Lung microvascular endothelial cell (primary cell): Measurements from ENCODE around the gene INHA. TPM values are rescaled to one million over a fixed set of nuclear protein-coding genes. Genes with fewer than 3 reads are reported as not detected.

Source experiments
- DNase-seq, 2 donors: peaks; one replicate each; pipeline versions ENCODE4 v3.0.0 to v3.0.0-alpha.2; 2010; ENCODE audit warnings: low read depth in 2 of 2
- total RNA-seq: library from RNA; depleted of rRNA; stranded (reverse); fragments of >200 nt; gene quantifications from 2 replicates; pipeline ENCODE4 v1.2.1, GENCODE V29; 2014

INHA gene
- total RNA-seq, 1 donor from 2014 or later = not detected

DNA sequence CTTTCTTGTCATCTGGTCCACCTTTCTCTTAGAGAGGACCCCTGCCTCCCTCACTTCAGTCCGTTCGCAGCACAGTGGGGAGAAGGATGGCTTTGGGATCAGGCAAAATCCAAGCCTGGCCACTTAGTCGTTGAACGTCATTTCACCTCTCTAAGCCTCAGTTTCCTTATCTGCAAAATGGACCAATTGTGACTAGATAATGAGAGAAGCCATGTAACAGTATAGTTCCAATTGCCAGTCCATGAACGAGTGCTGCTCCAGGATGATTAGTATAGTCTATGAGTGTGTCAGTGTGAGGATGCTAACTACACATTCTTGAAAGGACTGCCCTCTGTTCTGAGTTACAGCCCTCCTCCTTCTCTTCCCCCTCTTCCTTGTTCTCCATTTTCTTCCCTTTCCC lies 1.1 kb downstream of the INHA start:
- DNase-seq = no peak

DNA sequence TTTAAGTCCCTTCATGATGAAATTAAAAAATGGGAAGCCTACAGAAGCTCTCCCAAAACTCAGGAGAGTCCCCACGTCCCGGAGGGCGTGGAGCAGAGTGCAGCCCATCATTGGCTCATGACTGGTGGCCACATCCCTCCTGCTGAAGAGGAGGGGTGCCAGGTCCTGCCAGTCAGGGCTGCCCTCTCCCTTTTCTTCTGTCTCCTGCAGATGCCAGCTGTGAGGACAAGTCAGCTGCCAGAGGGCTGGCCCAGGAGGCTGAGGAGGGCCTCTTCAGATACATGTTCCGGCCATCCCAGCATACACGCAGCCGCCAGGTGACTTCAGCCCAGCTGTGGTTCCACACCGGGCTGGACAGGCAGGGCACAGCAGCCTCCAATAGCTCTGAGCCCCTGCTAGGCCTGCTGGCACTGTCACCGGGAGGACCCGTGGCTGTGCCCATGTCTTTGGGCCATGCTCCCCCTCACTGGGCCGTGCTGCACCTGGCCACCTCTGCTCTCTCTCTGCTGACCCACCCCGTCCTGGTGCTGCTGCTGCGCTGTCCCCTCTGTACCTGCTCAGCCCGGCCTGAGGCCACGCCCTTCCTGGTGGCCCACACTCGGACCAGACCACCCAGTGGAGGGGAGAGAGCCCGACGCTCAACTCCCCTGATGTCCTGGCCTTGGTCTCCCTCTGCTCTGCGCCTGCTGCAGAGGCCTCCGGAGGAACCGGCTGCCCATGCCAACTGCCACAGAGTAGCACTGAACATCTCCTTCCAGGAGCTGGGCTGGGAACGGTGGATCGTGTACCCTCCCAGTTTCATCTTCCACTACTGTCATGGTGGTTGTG lies 2.6 kb downstream of the INHA start:
- no peak for DNase-seq

DNA sequence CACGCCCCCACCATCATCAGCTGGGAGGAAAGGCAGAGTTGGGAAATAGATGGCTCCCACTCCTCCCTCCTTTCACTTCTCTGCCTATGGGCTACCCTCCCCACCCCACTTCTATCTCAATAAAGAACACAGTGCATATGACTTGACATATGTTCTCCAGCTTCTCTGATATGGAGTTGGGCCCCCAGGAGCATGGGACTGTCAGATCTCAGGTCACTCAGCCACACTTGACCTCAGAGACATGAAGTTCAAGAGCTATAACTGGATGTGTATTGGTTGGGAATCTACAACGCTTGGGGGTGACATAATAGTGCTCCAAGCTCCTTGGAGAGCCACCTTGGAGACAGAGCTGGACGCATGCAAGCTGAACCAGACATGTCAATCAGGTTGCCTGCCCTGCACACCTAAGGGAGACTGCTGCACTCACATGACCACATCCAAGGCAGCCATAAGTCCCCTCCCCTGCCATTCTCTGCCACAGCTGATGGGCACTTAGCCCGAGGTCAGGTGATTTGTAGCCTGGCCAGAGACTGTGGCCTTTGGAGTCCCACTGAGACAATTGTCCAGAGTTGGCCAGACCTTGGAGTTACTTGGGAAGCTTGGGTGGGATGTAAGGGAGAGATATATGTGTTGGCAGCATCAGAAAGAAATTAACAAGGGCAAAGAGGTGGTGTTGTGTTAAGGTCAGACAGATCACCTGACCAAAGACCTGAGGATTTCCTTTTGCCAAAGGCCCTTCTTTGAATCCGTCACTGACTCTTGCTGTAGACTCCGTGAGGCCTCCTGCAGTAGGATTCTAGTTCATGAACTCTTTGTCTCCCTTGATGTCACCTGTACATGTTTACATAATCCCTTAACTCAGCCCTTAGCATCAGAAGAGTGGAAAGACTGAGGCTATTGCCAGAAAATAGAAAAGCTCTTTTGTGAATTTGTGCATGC lies 3.7 kb downstream of the INHA start:
- DNase-seq = no peak

DNA sequence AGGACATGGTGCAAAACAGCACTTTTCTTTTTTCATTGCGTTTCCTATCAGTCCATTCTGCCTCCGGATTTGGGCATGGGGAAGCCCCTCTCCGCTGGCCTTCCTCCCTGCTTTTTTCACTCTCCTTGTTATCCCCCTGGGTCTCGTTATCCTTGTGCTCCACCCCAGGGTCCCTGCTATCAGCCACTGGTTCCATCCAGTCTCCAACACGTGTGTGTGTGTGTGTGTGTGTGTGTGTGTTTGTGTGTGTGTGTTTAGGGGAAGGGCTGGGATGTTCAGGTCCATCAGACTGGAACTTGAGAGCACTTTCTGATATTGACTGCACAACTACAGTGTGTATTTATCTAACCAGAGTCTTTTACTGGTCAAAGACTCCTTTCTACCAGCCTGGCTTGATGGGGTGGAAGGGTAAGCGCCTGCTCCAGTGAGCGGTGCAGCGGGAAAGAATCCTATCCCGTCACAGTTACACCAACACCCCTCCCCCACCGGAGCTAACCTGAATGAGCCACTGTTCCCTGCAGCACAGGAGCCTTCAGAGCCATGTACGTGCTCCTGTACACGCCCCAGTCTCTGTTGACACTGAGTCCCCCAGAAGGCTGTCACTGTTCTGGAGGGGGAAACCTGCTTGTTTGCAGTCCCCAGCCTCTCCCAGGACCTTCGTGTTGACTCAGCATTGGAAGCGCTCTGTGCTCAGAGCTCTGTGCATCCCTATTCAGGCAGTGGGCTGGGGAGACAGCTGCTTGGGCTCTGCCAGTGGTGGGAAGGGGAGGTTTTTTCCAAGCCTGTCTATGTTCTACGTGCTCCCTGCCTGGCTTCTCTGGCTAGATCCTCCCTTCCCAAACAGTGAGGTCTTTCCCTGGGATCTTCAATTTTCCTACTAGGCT lies 4.6 kb downstream of the INHA start:
- no peak for DNase-seq

DNA sequence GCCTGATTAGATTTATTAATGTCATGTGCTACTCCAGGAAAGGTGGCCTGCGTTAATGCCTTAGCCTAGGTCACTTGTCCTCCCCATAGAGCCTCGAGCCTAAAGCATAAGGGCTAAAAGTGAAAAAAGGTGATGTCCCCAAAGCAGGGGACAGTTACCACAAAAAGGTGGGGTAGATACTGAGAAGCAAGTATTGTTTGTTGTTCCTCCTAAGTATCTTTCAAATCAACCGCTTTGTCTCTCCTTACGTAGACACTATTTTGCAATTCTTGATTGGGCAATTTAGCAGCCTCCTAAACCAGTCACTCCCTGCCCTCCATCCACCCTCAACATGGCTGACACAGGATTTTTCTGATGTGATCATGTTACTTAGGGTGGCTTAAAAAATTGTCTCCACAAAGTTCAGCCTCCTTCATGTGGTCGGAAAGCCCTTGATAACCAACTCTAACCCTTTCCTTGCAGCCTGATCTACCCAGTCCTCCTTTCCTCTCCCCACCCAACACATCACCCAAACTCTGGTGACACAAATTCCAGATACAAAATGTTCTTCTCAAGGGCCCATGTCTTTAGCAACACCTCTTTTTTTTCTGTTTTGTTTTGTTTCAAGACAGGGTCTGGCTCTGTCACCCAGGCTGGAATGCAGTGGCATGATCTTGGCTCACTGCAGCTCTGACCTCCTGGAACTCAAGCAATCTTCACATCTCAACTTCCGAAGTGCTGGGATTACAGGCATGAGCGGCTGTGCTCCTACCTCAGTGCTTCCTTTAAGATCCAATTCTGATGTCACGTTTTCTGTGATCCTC lies 6.9 kb downstream of the INHA start:
- no peak for DNase-seq

DNA sequence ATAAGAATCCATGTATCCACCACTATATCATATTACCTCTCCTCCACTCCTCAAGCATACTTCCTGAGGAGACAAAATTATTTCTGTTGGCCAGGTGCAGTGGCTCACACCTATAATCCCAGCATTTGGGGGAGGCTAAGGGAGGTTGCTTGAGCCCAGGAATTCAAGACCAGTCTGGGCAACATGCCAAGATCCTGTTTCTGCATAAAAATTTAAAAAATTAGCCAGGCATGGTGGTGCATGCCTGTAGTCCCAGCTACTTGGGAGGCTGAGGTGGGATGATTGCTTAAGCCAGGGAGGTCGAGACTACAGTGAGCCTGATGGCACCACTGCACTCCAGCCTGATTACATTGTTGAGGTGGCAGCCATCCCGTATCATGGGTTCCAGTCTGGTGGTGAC lies 9.2 kb downstream of the INHA start:
- no peak for DNase-seq

DNA sequence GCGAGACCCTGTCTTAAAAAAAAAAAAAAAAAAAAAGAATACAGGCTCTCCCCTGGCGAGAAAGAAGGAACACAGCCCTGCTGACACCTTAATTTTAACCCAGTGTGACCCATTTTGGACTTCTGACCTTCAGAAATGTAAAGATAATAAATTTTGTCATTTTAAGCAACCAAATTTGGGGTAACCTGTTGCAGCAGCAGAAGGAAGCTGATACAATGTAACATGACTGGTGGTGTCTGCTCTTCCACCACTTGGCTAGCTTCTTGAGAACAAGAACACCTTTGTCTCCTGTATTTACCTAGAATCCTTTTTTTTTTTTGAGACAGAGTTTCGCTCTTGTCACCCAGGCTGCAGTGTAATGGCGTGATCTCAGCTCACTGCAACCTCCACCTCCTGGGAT lies 19.0 kb downstream of the INHA start:
- DNase-seq = no peak

DNA sequence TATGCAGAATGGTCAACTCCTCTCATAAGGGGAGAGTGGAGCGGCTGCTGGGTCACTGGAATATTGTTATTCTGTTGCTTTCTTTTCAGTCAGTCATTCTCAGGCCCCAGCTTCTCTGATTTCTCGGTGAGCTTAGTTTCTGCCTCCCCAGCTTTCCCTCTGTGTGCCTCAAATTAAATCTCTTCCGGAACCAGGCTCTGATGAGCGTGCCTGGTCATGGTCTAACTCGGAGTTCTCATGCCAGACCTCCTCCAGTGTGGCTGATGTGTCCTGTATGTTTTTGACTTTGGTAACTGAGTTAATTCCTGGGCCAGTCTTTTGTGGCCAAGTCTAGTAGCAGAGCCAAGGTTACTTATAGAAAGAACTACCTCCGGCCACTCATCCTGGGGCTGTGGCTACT lies 20.6 kb downstream of the INHA start:
- no peak for DNase-seq

DNA sequence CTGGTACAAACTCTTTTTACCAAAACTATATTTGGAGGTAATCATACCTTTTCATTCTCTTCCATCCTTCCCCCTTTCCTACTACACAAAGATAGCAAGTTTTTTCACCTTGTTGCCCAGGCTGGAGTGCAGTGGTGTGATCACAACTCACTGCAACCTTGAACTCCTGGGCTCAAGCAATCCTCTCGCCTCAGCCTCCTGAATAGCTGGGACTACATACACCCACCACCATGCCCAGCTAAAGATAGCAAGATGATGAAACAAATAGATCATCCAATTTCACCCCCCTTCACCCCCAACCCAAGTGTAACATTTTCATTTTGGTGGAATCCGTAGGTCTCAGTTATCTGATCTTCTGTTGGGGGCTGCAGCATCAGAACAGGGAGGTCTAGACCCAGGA lies 21.0 kb downstream of the INHA start:
- no peak for DNase-seq

DNA sequence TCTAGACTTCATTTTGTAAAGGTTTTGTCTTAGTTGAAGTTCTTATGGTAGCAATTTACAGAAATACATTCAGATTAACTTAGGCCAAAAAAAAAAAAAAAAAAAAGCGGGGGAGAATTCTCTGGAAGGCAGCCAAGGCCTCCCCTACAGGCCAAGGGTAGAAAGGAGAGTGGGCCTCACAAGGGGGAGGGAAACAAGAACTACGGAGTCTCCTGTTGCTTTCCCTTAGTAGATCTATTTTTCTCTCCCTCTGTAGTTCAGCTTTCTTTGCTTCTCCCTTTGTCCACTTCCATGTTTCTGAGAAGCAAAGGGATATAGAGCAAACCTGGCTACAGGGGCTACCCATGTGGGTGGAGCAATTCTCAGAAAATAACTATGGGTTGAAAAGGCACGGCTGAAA lies 23.1 kb downstream of the INHA start:
- DNase-seq = no peak

DNA sequence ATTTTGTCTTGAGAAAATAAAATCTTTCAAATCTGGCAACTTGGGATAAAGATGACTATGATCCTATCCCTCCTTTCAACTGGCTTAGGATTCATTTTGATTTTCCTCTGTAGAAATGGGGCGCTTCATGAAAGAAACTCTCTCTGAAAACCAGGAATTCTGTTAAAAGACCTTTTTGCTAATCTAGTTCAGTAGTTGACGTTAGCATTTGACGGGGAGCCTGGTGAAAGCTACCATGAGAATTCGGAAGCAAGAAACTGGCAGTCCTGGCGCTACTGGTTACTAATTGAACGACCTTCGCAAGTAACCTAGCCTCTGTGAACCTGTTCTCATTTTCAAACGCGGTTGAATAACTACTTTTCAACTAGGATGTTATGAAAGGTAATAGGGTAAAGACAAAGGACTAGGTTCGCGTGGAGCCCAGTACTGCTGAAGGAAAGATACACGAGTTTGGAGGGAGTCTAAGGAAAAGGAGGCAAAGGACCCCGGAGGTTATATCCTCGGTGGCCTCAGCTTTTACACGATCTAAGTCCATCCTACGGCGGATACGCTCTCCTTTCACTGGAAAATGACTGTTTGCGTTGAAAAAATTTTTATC lies 24.9 kb downstream of the INHA start:
- no peak for DNase-seq

DNA sequence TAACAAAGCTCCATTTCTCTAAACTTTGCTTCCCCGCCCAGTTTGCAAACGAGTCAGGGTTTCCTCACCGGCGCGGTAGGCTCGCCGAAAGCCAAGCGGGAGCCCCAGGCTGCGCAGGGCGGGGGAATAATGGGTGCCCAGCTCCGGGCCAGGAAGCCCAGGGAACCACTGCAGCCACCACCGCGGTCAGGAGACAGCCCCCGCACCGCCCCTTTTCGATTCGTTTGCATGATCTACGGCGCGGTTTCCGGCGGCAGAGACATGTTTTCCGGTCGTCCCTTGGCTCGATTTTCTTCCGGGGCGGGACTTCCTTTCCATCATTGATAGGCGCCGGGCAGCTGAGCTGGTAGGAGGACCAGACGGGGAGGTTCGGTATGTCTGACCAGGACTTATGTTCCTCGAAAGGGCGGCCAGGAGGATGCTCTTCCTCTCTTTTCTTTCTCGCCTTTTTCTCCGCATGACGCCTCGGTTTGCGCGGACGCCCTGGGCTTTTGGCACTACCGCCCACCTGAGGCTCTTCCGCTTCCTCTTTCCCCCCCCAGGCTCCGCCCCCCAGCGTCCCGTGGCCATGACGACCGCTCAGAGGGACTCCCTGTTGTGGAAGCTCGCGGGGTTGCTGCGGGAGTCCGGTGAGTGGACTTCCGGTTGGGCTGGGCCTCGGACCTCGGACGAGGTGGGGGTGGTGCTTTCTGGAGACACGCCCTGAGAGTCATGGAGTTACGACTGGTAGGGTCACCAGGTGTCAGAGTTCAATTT lies 25.6 kb downstream of the INHA start, which contains the start of gene STK11IP:
TSS of gene STK11IP (plus strand) at position 306 of the 756 bp plus-strand sequence. CDS start at position 569, 263 bp downstream.
- DNase-seq = peak; percentile 97 to 98

DNA sequence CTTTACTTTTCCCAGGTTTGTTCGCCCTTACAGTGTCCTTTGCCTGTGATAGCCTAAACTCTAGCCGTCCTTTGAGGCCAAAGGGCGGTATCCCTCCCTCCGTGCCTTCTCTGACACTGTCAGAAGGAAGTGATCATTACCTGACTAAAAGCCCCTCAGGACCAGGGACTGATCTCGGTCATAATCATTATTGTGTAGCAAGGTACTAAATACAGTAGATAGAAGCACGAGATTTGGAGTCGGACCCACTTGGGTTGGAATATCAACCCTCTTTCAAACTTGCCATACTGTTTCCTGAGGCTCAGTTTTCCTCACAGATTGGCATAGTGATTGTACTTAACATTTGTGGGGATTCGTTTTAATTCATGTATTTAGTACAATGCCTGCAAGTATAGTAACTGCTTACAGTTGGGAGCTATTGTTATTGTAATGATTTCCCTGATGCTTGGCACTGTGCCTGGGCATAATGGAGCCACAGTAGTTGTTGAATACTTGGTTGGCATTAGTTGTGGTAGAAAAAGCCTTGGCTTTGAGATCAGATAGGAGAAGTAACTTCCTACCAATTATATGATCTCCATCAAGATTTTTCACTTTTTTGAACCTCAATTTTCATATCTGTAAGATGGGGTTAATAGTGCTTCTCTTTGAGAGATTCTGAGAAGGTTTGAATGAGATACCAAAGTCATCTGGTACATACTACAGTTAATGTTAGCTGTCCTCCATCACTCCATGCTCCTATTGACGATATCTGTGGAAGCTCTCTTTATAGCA lies 26.4 kb downstream of the INHA start:
- DNase-seq = peak; percentile 33 to 53

DNA sequence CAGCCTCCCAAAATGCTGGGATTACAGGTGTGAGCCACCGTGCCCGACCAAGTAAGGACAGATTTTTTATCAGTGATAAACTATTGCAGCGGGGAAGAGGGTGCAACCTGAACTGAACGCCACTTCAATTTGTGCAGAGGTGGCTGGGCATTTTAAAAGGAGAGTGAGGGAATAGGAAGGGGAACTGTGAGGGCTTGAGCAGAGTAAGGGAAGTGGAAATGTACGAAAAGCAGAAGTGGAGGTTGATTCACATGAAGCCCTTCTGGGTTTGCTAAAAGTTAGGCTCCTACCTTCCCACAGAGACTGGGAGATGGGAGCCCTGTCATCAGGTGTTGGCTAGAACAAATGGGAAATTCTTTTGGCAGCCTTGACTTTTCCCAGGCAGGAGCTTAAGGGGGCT lies 31.7 kb downstream of the INHA start:
- DNase-seq = no peak

DNA sequence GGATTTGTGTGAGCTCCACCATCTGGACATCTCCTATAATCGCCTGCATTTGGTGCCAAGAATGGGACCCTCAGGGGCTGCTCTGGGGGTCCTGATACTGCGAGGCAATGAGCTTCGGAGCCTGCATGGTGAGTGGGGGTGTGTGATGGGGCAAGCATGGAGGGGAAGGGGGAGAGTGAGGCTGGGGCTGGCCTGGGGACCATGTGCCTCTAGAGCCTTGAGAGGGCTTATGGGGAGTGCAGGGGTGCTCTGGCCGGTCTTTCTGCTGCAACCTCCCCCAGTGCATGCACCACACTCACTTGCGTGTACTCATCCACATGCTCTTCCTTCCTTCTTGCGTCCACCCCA lies 33.5 kb downstream of the INHA start:
- DNase-seq = no peak

DNA sequence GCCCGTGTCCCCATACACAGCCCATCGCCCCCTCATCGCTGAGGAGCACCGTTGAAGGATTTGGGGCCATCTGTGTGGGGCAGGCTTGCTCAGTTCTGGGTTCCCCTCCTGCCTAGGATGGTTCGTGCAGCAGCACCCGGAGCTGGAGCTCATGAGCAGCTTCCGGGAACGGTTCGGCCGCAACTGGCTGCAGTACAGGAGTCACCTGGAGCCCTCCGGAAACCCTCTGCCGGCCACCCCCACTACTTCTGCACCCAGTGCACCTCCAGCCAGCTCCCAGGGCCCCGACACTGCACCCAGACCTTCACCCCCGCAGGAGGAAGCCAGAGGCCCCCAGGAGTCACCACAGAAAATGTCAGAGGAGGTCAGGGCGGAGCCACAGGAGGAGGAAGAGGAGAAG lies 35.8 kb downstream of the INHA start:
- DNase-seq = no peak

DNA sequence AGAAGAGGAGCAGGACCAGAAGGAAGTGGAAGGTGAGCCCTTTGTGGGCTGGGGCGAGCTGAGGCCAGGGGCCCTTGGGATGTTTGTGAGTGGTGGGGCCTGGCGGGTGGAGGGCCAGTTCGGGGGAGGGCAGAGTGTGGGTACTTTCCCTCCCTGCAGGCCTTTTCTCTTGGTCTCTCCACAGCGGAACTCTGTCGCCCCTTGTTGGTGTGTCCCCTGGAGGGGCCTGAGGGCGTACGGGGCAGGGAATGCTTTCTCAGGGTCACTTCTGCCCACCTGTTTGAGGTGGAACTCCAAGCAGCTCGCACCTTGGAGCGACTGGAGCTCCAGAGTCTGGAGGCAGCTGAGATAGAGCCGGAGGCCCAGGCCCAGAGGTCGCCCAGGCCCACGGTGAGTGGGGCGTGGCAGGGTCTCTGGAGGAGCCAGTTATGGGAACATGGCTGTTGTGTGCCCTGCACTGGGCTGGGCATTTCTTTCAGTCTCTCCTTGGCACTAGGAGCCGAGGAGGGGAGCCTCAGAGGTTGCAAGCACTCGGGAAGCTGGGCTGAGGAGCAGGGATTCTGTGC lies 36.4 kb downstream of the INHA start:
- DNase-seq = no peak

DNA sequence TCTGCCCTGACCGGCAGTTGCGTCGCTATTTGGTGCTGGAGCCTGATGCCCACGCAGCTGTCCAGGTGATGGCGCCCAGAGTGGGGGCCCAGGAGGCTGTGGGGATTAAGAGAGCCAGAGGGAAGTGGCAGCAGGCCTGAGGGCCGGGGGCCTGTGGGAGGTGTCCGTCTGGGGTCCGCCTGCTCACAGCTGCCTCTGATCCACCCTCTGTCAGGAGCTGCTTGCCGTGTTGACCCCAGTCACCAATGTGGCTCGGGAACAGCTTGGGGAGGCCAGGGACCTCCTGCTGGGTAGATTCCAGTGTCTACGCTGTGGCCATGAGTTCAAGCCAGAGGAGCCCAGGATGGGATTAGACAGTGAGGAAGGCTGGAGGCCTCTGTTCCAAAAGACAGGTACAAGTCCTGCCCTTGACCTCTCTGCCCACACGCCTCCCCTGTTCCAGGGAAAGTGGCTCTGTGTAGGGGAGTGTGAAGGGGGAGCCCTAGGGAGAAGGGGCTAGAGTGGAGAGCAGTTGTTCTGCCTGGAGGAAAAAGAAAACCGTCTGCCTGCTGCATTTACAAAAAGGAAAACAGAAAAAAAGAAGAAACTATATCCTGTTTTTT lies 37.1 kb downstream of the INHA start:
- DNase-seq = no peak
